Astrocyte (in vitro differentiated cells and primary cell): ENCODE data around the gene COX10. TPM values are rescaled to one million over a fixed set of nuclear protein-coding genes. Genes with fewer than 3 reads are reported as not detected.

ENCODE experiments used
- DNase-seq: peaks from one replicate; pipeline ENCODE4 v3.0.0-alpha.2; 2010; ENCODE audit warnings: low read depth
- FAIRE-seq: peaks from 2 replicates; lab custom pipeline; 2011; peaks lifted over from hg19 to GRCh38; lab: Jason Lieb, UNC
- H2AFZ ChIP-seq: 2 replicates; pipeline ENCODE4 v1.6.0; 2012; ENCODE audit warnings: low read depth, low read length, inconsistent platforms
- H3K27ac ChIP-seq: 2 replicates; pipeline ENCODE4 v1.5.1; 2011; ENCODE audit warnings: low read depth, low read length, inconsistent platforms
- H3K27me3 ChIP-seq: 2 replicates; pipeline ENCODE4 v1.6.0; 2011; ENCODE audit warnings: low read length, inconsistent platforms; ENCODE audit not compliant: insufficient read depth
- H3K36me3 ChIP-seq: 2 replicates; pipeline ENCODE4 v1.5.1; 2011; ENCODE audit warnings: low read length, inconsistent platforms; ENCODE audit not compliant: insufficient read depth
- H3K4me1 ChIP-seq: 2 replicates; pipeline ENCODE4 v1.5.1; 2011; ENCODE audit warnings: low read length, inconsistent platforms; ENCODE audit not compliant: insufficient read depth
- H3K4me2 ChIP-seq: 2 replicates; pipeline ENCODE4 v1.6.0; 2012; ENCODE audit warnings: low read length, inconsistent platforms
- H3K4me3 ChIP-seq: 2 replicates; pipeline ENCODE4 v1.5.1; 2011; ENCODE audit warnings: low read depth, mild to moderate bottlenecking, low read length, inconsistent platforms; ENCODE audit not compliant: insufficient read depth
- H3K79me2 ChIP-seq: 2 replicates; pipeline ENCODE4 v1.6.0; 2012; ENCODE audit warnings: mild to moderate bottlenecking, low read length, inconsistent platforms; ENCODE audit not compliant: insufficient read depth
- H3K9ac ChIP-seq: 2 replicates; pipeline ENCODE4 v1.6.0; 2012; ENCODE audit warnings: mild to moderate bottlenecking, low read length, inconsistent platforms
- H3K9me3 ChIP-seq: 2 replicates; pipeline ENCODE4 v1.5.1; 2012; ENCODE audit warnings: low read depth, mild to moderate bottlenecking, low read length, inconsistent platforms; ENCODE audit not compliant: insufficient read depth
- H4K20me1 ChIP-seq: 2 replicates; pipeline ENCODE4 v1.6.0; 2012; ENCODE audit warnings: low read length, inconsistent platforms; ENCODE audit not compliant: insufficient read depth
- H3K27ac Mint-ChIP-seq: one replicate; pipeline ENCODE4 v1.8.0; 2021; ENCODE audit warnings: mild to moderate bottlenecking, mixed read lengths; ENCODE audit not compliant: unreplicated experiment
- H3K27me3 Mint-ChIP-seq: one replicate; pipeline ENCODE4 v1.8.0; 2021; ENCODE audit warnings: low read depth, mixed read lengths; ENCODE audit not compliant: unreplicated experiment
- H3K36me3 Mint-ChIP-seq: one replicate; pipeline ENCODE4 v1.8.0; 2021; ENCODE audit warnings: low read depth, mixed read lengths; ENCODE audit not compliant: unreplicated experiment
- H3K4me1 Mint-ChIP-seq: one replicate; pipeline ENCODE4 v1.8.0; 2021; ENCODE audit warnings: low read depth, mixed read lengths; ENCODE audit not compliant: unreplicated experiment
- H3K4me3 Mint-ChIP-seq: one replicate; pipeline ENCODE4 v1.8.0; 2021; ENCODE audit warnings: mild to moderate bottlenecking, moderate library complexity, mixed read lengths; ENCODE audit not compliant: unreplicated experiment
- H3K9me3 Mint-ChIP-seq: one replicate; pipeline ENCODE4 v1.8.0; 2021; ENCODE audit warnings: mild to moderate bottlenecking, mixed read lengths; ENCODE audit not compliant: unreplicated experiment
- EZH2 ChIP-seq: IDR thresholded peaks from 2 replicates; pipeline ENCODE4 v1.6.1; 2012; ENCODE audit warnings: mild to moderate bottlenecking, low read length, inconsistent platforms; ENCODE audit not compliant: insufficient read depth
- total RNA-seq: library from RNA; stranded (reverse); gene quantifications from 2 replicates; pipeline ENCODE4 v1.2.1, GENCODE V29; 2021
- TF ChIP-seq, protein P1 (sequence below): IDR thresholded peaks from 2 replicates; pipeline ENCODE4 v1.5.1; 2011; ENCODE audit warnings: low read depth, mild to moderate bottlenecking, inconsistent platforms, low read length, moderate library complexity; ENCODE audit not compliant: insufficient read depth

Gene COX10
- total RNA-seq, 1 donor from 2014 or later, result 16.4 TPM

DNA sequence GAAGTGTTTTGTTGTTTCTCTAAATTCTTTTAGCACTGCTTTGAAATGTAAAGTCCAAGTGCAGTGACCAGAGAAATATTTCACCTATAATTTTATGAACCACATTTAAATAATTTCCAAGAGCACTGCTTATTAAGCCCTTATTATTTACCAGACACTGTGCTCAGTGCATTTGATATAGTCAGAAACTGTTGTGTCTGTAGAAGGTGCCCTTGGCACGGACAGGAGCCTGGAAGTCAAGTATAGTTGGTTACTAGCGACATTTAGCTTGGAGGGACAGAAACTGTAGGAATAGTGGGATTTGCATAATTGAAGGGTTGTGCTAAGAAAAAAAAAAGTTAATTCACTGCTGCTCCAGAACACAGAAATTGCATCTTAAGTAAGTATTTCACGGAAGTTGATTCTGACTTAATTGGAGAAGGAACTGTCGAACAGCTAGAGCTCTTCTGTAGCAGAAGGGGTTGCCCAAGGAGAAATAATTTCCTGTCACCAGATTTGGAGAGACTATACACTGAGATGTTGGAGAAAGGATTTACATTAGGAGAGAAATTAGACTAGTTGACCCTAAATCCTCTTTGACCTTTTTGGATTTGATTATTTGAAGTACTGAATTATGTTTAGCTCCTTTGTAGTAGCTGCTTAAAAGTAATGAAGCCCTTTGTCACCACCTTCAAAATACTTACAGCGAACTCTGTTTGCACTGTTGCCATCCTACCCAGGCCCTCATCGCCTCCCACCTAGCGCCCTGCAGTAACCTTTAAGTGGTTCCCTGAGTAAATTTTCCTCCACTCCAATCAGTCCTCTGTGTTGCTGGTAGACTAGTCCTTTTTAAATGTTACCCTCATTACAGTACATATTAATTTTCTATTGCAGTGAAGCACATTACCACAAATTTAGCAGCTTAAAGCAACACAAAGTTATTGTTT, 25.6 kb downstream of the COX10 start:
- no peak overlapping the region for H3K9ac ChIP-seq
- no peak overlapping the region for H3K4me3 ChIP-seq
- Mint-ChIP-seq H3K4me3 (no peak overlapping the region), H3K27ac (no peak overlapping the region), H3K36me3 (no peaks in the 10 kb centered on the region), H3K27me3 (no peaks in the 10 kb centered on the region), H3K9me3 (no peaks in the 10 kb centered on the region), H3K4me1 (peaks cover 7% of the 10 kb centered on the region)
- H3K79me2 ChIP-seq, result peaks cover 43% of the 10 kb centered on the region
- H2AFZ ChIP-seq, result no peak overlapping the region
- no peak overlapping the region for H3K4me2 ChIP-seq
- no peaks in the 10 kb centered on the region for H3K27me3 ChIP-seq
- TF ChIP-seq EZH2, result no peak
- TF ChIP-seq, protein P1, sequence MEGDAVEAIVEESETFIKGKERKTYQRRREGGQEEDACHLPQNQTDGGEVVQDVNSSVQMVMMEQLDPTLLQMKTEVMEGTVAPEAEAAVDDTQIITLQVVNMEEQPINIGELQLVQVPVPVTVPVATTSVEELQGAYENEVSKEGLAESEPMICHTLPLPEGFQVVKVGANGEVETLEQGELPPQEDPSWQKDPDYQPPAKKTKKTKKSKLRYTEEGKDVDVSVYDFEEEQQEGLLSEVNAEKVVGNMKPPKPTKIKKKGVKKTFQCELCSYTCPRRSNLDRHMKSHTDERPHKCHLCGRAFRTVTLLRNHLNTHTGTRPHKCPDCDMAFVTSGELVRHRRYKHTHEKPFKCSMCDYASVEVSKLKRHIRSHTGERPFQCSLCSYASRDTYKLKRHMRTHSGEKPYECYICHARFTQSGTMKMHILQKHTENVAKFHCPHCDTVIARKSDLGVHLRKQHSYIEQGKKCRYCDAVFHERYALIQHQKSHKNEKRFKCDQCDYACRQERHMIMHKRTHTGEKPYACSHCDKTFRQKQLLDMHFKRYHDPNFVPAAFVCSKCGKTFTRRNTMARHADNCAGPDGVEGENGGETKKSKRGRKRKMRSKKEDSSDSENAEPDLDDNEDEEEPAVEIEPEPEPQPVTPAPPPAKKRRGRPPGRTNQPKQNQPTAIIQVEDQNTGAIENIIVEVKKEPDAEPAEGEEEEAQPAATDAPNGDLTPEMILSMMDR, result no peak
- H3K4me1 ChIP-seq, result peaks cover 12% of the 10 kb centered on the region
- H3K36me3 ChIP-seq, result no peaks in the 10 kb centered on the region
- H3K27ac ChIP-seq, result no peak overlapping the region
- peaks cover 14% of the 10 kb centered on the region for H4K20me1 ChIP-seq
- no peaks in the 10 kb centered on the region for H3K9me3 ChIP-seq
- no peak for FAIRE-seq
- DNase-seq, result no peak

DNA sequence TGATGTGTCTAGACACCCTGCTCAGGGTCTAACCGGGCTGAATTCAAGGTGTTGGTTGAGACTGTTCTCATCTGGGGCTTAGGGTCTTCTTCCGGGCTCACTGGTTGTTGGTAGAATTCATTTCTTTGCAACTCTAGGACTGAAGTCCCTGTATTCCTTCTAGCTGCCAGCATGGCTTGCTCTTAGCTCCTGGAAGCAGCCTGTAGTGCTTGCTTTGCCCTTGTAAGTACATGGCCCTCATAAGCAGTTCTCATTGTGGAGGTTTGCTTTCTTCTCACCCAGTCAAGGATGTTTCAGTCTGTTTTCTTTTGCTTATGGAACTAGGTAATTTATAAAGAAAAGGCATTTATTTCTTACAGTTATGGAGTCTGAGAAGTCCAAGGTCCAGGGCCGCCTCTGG, 26.3 kb downstream of the COX10 start:
- H3K9me3 ChIP-seq, result no peaks in the 10 kb centered on the region
- no peak overlapping the region for H3K4me3 ChIP-seq
- DNase-seq (no peak), FAIRE-seq (no peak)
- Mint-ChIP-seq H3K36me3 (no peaks in the 10 kb centered on the region), H3K27ac (no peak overlapping the region), H3K9me3 (no peaks in the 10 kb centered on the region), H3K4me3 (no peak overlapping the region), H3K4me1 (peaks cover 7% of the 10 kb centered on the region), H3K27me3 (no peaks in the 10 kb centered on the region)
- no peaks in the 10 kb centered on the region for H3K36me3 ChIP-seq
- no peak overlapping the region for H3K27ac ChIP-seq
- H3K4me1 ChIP-seq, result peaks cover 12% of the 10 kb centered on the region
- no peak overlapping the region for H3K4me2 ChIP-seq
- H2AFZ ChIP-seq, result no peak overlapping the region
- TF ChIP-seq EZH2, result no peak
- TF ChIP-seq, protein P1, result no peak
- H3K27me3 ChIP-seq, result no peaks in the 10 kb centered on the region
- peaks cover 43% of the 10 kb centered on the region for H3K79me2 ChIP-seq
- no peak overlapping the region for H3K9ac ChIP-seq
- peaks cover 19% of the 10 kb centered on the region for H4K20me1 ChIP-seq

DNA sequence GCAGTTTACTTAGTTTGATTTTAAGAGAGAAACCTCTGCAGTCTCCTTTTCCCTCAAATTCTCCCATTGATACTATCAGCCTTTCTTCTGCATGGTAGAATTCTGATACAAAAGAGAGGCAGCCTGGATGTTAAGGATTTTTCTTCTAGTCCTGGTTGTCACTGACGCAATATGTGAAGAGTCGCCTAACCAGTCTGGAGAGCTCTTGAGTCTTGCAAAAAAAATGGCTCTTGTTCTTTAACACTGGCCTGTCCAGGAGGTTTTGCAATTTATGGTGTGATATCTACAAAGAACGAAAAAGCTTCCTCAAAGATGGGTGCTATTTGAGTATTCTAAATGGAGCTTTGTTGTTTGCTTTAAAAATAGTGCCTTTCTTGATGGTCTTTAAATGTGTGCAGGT, 28.9 kb downstream of the COX10 start:
- Histone ChIP-seq H3K4me1 (peaks cover 3% of the 10 kb centered on the region), H4K20me1 (peaks cover 19% of the 10 kb centered on the region), H3K79me2 (peaks cover 34% of the 10 kb centered on the region), H3K4me3 (no peak overlapping the region), H3K9me3 (no peaks in the 10 kb centered on the region), H3K4me2 (no peak overlapping the region), H3K9ac (no peak overlapping the region), H2AFZ (no peak overlapping the region), H3K36me3 (no peaks in the 10 kb centered on the region), H3K27me3 (no peaks in the 10 kb centered on the region), H3K27ac (no peak overlapping the region)
- DNase-seq, result no peak
- no peak overlapping the region for H3K4me3 Mint-ChIP-seq
- no peaks in the 10 kb centered on the region for H3K27me3 Mint-ChIP-seq
- no peak for FAIRE-seq
- H3K27ac Mint-ChIP-seq, result no peak overlapping the region
- TF ChIP-seq, protein P1, result no peak
- TF ChIP-seq EZH2, result no peak
- H3K4me1 Mint-ChIP-seq, result peaks cover 2% of the 10 kb centered on the region
- no peaks in the 10 kb centered on the region for H3K36me3 Mint-ChIP-seq
- no peaks in the 10 kb centered on the region for H3K9me3 Mint-ChIP-seq
